OCI-M1 (cell line): Measurements from ENCODE around the gene TRIM71.
"Not testable (repeated sequence)": the region's sequence is repeated elsewhere in the genome, so short reads cannot be mapped to it uniquely, and the experiment has no call there.

Source experiments
- DNase-seq: peaks from one replicate; lab custom pipeline; 2025; lab: John Stamatoyannopoulos, UW

TRIM71 gene

GRCh38 chr3:32819551-32820348 lies 2.0 kb downstream of the TRIM71 start:
- no peak for DNase-seq

GRCh38 chr3:32820430-32820829 lies 2.6 kb downstream of the TRIM71 start:
- no peak for DNase-seq

- DNase-seq = no peak
Measured at GRCh38 chr3:32820971-32821685, 3.3 kb downstream of the TRIM71 start.

GRCh38 chr3:32821686-32822296 lies 4.0 kb downstream of the TRIM71 start:
- no peak for DNase-seq

- no peak for DNase-seq
Measured at GRCh38 chr3:32822609-32823498, 5.1 kb downstream of the TRIM71 start.

- not testable (repeated sequence) for DNase-seq
Measured at GRCh38 chr3:32823641-32824184, 5.9 kb downstream of the TRIM71 start.

- no peak for DNase-seq
Measured at GRCh38 chr3:32825601-32826375, 8.0 kb downstream of the TRIM71 start.

GRCh38 chr3:32831062-32831461 lies 13.3 kb downstream of the TRIM71 start:
- no peak for DNase-seq

GRCh38 chr3:32831791-32832190 lies 14.0 kb downstream of the TRIM71 start:
- DNase-seq = no peak

- no peak for DNase-seq
Measured at GRCh38 chr3:32832193-32832592, 14.4 kb downstream of the TRIM71 start.

- no peak for DNase-seq
Measured at GRCh38 chr3:32835049-32835371, 17.2 kb downstream of the TRIM71 start.

- DNase-seq = no peak
Measured at GRCh38 chr3:32835961-32836360, 18.2 kb downstream of the TRIM71 start.

- no peak for DNase-seq
Measured at GRCh38 chr3:32836601-32837000, 18.8 kb downstream of the TRIM71 start.

- DNase-seq = no peak
Measured at GRCh38 chr3:32837366-32837765, 19.6 kb downstream of the TRIM71 start.

GRCh38 chr3:32837789-32838188 lies 20.0 kb downstream of the TRIM71 start:
- no peak for DNase-seq

- no peak for DNase-seq
Measured at GRCh38 chr3:32839714-32840085, 21.9 kb downstream of the TRIM71 start.

- DNase-seq = no peak
Measured at GRCh38 chr3:32840086-32840841, 22.5 kb downstream of the TRIM71 start.

GRCh38 chr3:32841341-32841740 lies 23.5 kb downstream of the TRIM71 start:
- no peak for DNase-seq

- no peak for DNase-seq
Measured at GRCh38 chr3:32841867-32842470, 24.2 kb downstream of the TRIM71 start.

- no peak for DNase-seq
Measured at GRCh38 chr3:32842531-32842931, 24.7 kb downstream of the TRIM71 start.
